Osteoblast (primary cell): ENCODE measurements around the gene RIPOR3. TPM values are rescaled to one million over a fixed set of nuclear protein-coding genes. Genes with fewer than 3 reads are reported as not detected.
A peak's percentile ranks its signal among the peaks of the same experiment; 100 is the strongest.
"Not testable (repeated sequence)": the region's sequence is repeated elsewhere in the genome, so short reads cannot be mapped to it uniquely, and the experiment has no call there.

Experiments
- DNase-seq: peaks from one replicate; pipeline ENCODE4 v3.0.0; 2011; ENCODE audit warnings: low spot score, mixed read lengths; ENCODE audit not compliant: insufficient read length; ENCODE audit errors: missing footprints
- H2AFZ ChIP-seq: 2 replicates; pipeline ENCODE4 v1.6.0; 2011; ENCODE audit warnings: mild to moderate bottlenecking, low read length
- H3K27ac ChIP-seq: 2 replicates; pipeline ENCODE4 v1.5.1; 2011; ENCODE audit warnings: mild to moderate bottlenecking, low read depth, low read length, moderate library complexity
- H3K27me3 ChIP-seq: 2 replicates; pipeline ENCODE4 v1.6.0; 2012; ENCODE audit warnings: mild to moderate bottlenecking, control low read depth, inconsistent platforms, low read length, moderate library complexity; ENCODE audit not compliant: insufficient read depth
- H3K36me3 ChIP-seq: 2 replicates; pipeline ENCODE4 v1.5.1; 2011; ENCODE audit warnings: mild to moderate bottlenecking, low read length, control low read depth, moderate library complexity; ENCODE audit not compliant: insufficient read depth
- H3K4me1 ChIP-seq: 2 replicates; pipeline ENCODE4 v1.5.1; 2011; ENCODE audit warnings: mild to moderate bottlenecking, low read length, control low read depth, moderate library complexity; ENCODE audit not compliant: insufficient read depth
- H3K4me2 ChIP-seq: 2 replicates; pipeline ENCODE4 v1.6.0; 2011; ENCODE audit warnings: mild to moderate bottlenecking, low read length; ENCODE audit not compliant: insufficient read depth
- H3K4me3 ChIP-seq: fragments of 200-600 bp; sonication (generic); 3 replicates; pipeline ENCODE4 v1.5.1; 2012; ENCODE audit warnings: mild to moderate bottlenecking, low read length, inconsistent platforms; ENCODE audit not compliant: insufficient read depth
- H3K79me2 ChIP-seq: 2 replicates; pipeline ENCODE4 v1.6.0; 2012; ENCODE audit warnings: mild to moderate bottlenecking, low read length, control low read depth, inconsistent platforms; ENCODE audit not compliant: insufficient read depth
- H3K9me3 ChIP-seq: 2 replicates; pipeline ENCODE4 v1.5.1; 2011; ENCODE audit warnings: low read depth, low read length, control low read depth
- H4K20me1 ChIP-seq: 2 replicates; pipeline ENCODE4 v1.6.0; 2012; ENCODE audit warnings: mild to moderate bottlenecking, low read length, control low read depth; ENCODE audit not compliant: insufficient read depth
- total RNA-seq: library from RNA; depleted of rRNA; stranded (reverse); fragments of >200 nt; gene quantifications from 2 replicates; pipeline ENCODE4 v1.2.3, GENCODE V29; 2012
- TF ChIP-seq, protein P1 (sequence below): IDR thresholded peaks from 2 replicates; pipeline ENCODE4 v1.5.1; 2011; ENCODE audit warnings: mild to moderate bottlenecking, low read depth, low read length, moderate library complexity; ENCODE audit errors: extremely low read depth

The RIPOR3 gene
- total RNA-seq, 1 donor = 1.1 TPM

GRCh38 chr20:50571466-50571865 is 119.9 kb downstream of the RIPOR3 start:
- TF ChIP-seq, protein P1, sequence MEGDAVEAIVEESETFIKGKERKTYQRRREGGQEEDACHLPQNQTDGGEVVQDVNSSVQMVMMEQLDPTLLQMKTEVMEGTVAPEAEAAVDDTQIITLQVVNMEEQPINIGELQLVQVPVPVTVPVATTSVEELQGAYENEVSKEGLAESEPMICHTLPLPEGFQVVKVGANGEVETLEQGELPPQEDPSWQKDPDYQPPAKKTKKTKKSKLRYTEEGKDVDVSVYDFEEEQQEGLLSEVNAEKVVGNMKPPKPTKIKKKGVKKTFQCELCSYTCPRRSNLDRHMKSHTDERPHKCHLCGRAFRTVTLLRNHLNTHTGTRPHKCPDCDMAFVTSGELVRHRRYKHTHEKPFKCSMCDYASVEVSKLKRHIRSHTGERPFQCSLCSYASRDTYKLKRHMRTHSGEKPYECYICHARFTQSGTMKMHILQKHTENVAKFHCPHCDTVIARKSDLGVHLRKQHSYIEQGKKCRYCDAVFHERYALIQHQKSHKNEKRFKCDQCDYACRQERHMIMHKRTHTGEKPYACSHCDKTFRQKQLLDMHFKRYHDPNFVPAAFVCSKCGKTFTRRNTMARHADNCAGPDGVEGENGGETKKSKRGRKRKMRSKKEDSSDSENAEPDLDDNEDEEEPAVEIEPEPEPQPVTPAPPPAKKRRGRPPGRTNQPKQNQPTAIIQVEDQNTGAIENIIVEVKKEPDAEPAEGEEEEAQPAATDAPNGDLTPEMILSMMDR = no peak
- Histone ChIP-seq H2AFZ (no peak overlapping the region), H3K36me3 (peaks cover 41% of the 10 kb centered on the region), H3K27me3 (no peaks in the 10 kb centered on the region), H3K27ac (no peak overlapping the region), H3K4me1 (peaks cover 18% of the 10 kb centered on the region), H3K4me3 (no peak overlapping the region), H3K9me3 (no peaks in the 10 kb centered on the region), H3K4me2 (no peak overlapping the region), H4K20me1 (peaks cover 28% of the 10 kb centered on the region), H3K79me2 (peaks cover 83% of the 10 kb centered on the region)
- no peak for DNase-seq

- peak overlapping the region; percentile 18 for H3K27ac ChIP-seq
- TF ChIP-seq, protein P1 = peak; percentile 57
- peaks cover 85% of the 10 kb centered on the region for H3K79me2 ChIP-seq
- H3K9me3 ChIP-seq = no peaks in the 10 kb centered on the region
- H3K36me3 ChIP-seq = peaks cover 44% of the 10 kb centered on the region
- no peak overlapping the region for H3K4me3 ChIP-seq
- H4K20me1 ChIP-seq = peaks cover 28% of the 10 kb centered on the region
- no peak overlapping the region for H2AFZ ChIP-seq
- H3K27me3 ChIP-seq = no peaks in the 10 kb centered on the region
- no peak overlapping the region for H3K4me2 ChIP-seq
- DNase-seq = peak; percentile 75
- H3K4me1 ChIP-seq = peaks cover 18% of the 10 kb centered on the region
Measured at GRCh38 chr20:50569864-50570836, 121.2 kb downstream of the RIPOR3 start.

DNA sequence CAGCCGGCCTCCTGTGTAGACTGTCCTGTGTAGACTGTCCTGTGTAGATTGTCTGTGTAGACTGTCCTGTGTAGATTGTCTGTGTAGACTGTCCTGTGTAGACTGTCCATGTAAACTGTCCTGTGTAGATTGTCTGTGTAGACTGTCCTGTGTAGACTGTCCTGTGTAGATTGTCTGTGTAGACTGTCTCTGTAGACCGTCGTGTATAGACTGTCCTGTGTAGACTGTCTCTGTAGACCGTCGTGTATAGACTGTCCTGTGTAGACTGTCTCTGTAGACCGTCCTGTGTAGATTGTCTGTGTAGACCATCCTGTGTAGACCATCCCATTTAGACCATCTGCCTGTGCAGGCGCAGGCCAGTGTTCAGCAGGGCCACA is 121.9 kb downstream of the RIPOR3 start:
- not testable (repeated sequence) for H2AFZ ChIP-seq, DNase-seq, H3K9me3 ChIP-seq, H3K4me3 ChIP-seq, H3K27me3 ChIP-seq, H3K4me2 ChIP-seq
- peak overlapping the region; percentile 18 for H3K27ac ChIP-seq
- H3K4me1 ChIP-seq = peaks cover 18% of the 10 kb centered on the region
- peaks cover 84% of the 10 kb centered on the region for H3K79me2 ChIP-seq
- H4K20me1 ChIP-seq = peaks cover 23% of the 10 kb centered on the region
- peaks cover 44% of the 10 kb centered on the region for H3K36me3 ChIP-seq

- Histone ChIP-seq H3K36me3 (peaks cover 39% of the 10 kb centered on the region), H4K20me1 (peaks cover 21% of the 10 kb centered on the region), H3K4me2 (no peak overlapping the region), H3K27me3 (no peaks in the 10 kb centered on the region), H3K4me1 (peaks cover 18% of the 10 kb centered on the region), H3K79me2 (peaks cover 88% of the 10 kb centered on the region), H3K27ac (no peak overlapping the region), H3K4me3 (no peak overlapping the region), H2AFZ (no peak overlapping the region), H3K9me3 (no peaks in the 10 kb centered on the region)
- TF ChIP-seq, protein P1 = no peak
- no peak for DNase-seq
Measured at GRCh38 chr20:50568549-50568942, 122.8 kb downstream of the RIPOR3 start.
